GM12801 (cell line): ENCODE measurements around the gene FCHSD2.

ENCODE experiments used
- CTCF ChIP-seq: IDR thresholded peaks from one replicate; pipeline ENCODE4 v1.5.1; 2011; ENCODE audit warnings: control low read depth; ENCODE audit not compliant: insufficient read length; ENCODE audit errors: extremely low read depth

FCHSD2 gene

GRCh38 chr11:72927380-72927779 is 214.7 kb downstream of the FCHSD2 start:
- no peak for TF ChIP-seq CTCF

GRCh38 chr11:72926076-72926475 is 216.0 kb downstream of the FCHSD2 start:
- TF ChIP-seq CTCF = no peak

GRCh38 chr11:72925656-72926055 is 216.5 kb downstream of the FCHSD2 start:
- TF ChIP-seq CTCF = no peak

GRCh38 chr11:72924568-72925190 is 217.4 kb downstream of the FCHSD2 start:
- no peak for TF ChIP-seq CTCF

- no peak for TF ChIP-seq CTCF
Observed at GRCh38 chr11:72921028-72921716, 220.9 kb downstream of the FCHSD2 start.

GRCh38 chr11:72920001-72920400 is 222.1 kb downstream of the FCHSD2 start:
- no peak for TF ChIP-seq CTCF

- no peak for TF ChIP-seq CTCF
Observed at GRCh38 chr11:72918851-72919250, 223.3 kb downstream of the FCHSD2 start.
